A673 (cell line): ENCODE measurements around the gene CASP1. TPM values are rescaled to one million over a fixed set of nuclear protein-coding genes. Genes with fewer than 3 reads are reported as not detected.

ENCODE experiments used
- BruUV-seq: library from RNA; stranded (reverse); fragments of 400-500 nt; replicated peaks from 2 replicates; lab custom pipeline; 2021; lab: Mats Ljungman, UMichigan
- CTCF ChIA-PET: fragments of 300-600 bp; sonication (Branson Sonifier 250); formaldehyde crosslinking; loops from one replicate; lab custom pipeline; 2022; ENCODE audit warnings: antibody characterized with exemption; lab: Charles Lee
- POLR2A ChIA-PET: fragments of 300-600 bp; sonication (Branson Sonifier 250); formaldehyde crosslinking; loops from one replicate; lab custom pipeline; 2022; ENCODE audit warnings: antibody characterized with exemption; ENCODE audit not compliant: low non-redundant PET; lab: Charles Lee
- DNase-seq: peaks from one replicate; pipeline ENCODE4 v3.0.0-alpha.2; 2015; ENCODE audit warnings: low spot score
- H3K27ac ChIP-seq: fragments of 200-600 bp; sonication (generic); 2 replicates; pipeline ENCODE4 v1.5.1; 2016; ENCODE audit warnings: mixed run types, low read depth, mild to moderate bottlenecking, mixed read lengths, antibody characterized with exemption, low read length; ENCODE audit not compliant: poor library complexity, severe bottlenecking
- H3K27me3 ChIP-seq: fragments of 200-600 bp; sonication (generic); replicated peaks from 2 replicates; pipeline ENCODE4 v1.6.1; 2017; ENCODE audit warnings: mixed run types, low read depth, mild to moderate bottlenecking, mixed read lengths, antibody characterized with exemption, low read length; ENCODE audit not compliant: insufficient read depth, poor library complexity
- H3K36me3 ChIP-seq: fragments of 200-600 bp; sonication (generic); 2 replicates; pipeline ENCODE4 v1.6.1; 2016; ENCODE audit warnings: mixed run types, mild to moderate bottlenecking, mixed read lengths, antibody characterized with exemption, low read length; ENCODE audit not compliant: insufficient read depth, poor library complexity, severe bottlenecking
- H3K4me1 ChIP-seq: fragments of 200-600 bp; sonication (generic); 2 replicates; pipeline ENCODE4 v1.6.1; 2017; ENCODE audit warnings: mixed run types, mild to moderate bottlenecking, mixed read lengths, antibody characterized with exemption, low read length; ENCODE audit not compliant: insufficient read depth, poor library complexity, severe bottlenecking
- H3K4me3 ChIP-seq: fragments of 200-600 bp; sonication (generic); 2 replicates; pipeline ENCODE4 v1.5.1; 2016; ENCODE audit warnings: low read depth, mixed run types, mild to moderate bottlenecking, mixed read lengths, low read length; ENCODE audit not compliant: poor library complexity, severe bottlenecking
- H3K9me3 ChIP-seq: fragments of 200-600 bp; sonication (generic); 2 replicates; pipeline ENCODE4 v1.6.1; 2016; ENCODE audit warnings: mixed run types, low read depth, mild to moderate bottlenecking, mixed read lengths, antibody characterized with exemption, low read length; ENCODE audit not compliant: poor library complexity, severe bottlenecking
- EZH2 ChIP-seq: fragments of 200-600 bp; sonication (generic); IDR thresholded peaks from 2 replicates; pipeline ENCODE4 v1.6.1; 2017; ENCODE audit warnings: borderline replicate concordance, low read depth, mild to moderate bottlenecking, mixed read lengths, antibody characterized with exemption, low read length; ENCODE audit not compliant: poor library complexity, severe bottlenecking
- intact Hi-C: fragments of 100-400 bp; cut with micrococcal nuclease; formaldehyde crosslinking; loops from one replicate; pipeline ENCODE4 v1.10.0; 2022; ENCODE audit not compliant: unreplicated experiment
- total RNA-seq: library from RNA; stranded (reverse); gene quantifications from 2 replicates; pipeline ENCODE4 v1.2.3, GENCODE V29; 2021
- TF ChIP-seq, protein P1 (sequence below): fragments of 300-800, 200-600 bp; sonication (generic); conservative IDR thresholded peaks from 2 replicates; pipeline ENCODE4 v1.5.1; 2017; ENCODE audit warnings: low read depth, mild to moderate bottlenecking, antibody characterized with exemption, low read length, moderate library complexity, mixed read lengths

CASP1 gene
- total RNA-seq, 1 experiment from 2014 or later, result 9.3 TPM

DNA sequence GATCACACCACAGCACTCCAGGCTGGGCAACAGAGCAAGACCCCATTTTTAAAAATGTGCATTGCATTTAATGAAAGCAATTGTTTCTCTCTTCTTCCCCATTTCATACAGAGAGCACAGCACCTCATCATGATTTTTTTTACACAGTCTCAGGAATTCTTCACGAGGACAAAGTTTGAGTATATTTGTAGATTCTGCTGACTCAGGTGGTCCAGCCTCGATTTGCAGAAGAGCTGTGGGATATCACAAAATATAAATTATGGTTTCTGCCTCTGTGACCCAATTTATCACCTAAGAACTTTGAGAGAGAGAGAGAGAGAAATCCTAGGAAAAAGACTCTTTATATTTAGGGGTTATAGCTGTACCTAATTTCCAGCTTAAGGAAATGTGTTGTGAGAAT is 31.8 kb downstream of the CASP1 start:
- ChIA-PET POLR2A (no interaction called here), CTCF (no interaction called here)

DNA sequence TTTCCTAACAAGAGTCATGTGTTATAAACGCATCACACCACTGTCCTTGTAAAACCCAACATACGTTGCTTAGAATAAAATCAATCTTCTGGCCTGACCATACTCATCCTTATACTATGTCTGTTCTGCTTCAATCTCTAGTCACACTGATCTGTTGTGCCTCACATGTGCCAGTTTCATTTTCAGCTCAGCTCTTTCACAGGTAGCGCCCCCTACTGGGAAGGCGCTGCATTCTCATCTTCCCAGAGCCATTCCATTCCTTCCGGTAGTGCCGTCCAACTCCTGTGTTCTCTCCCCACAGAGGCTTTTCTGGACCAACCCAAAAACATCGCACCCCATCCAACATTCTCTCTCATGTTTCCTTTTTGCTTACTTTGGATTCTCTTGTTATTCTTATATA is 34.1 kb downstream of the CASP1 start:
- H3K9me3 ChIP-seq, result no peaks in the 10 kb centered on the region
- no peak overlapping the region for H3K4me3 ChIP-seq
- H3K27ac ChIP-seq, result no peak overlapping the region
- DNase-seq, result peak; percentile 40
- no peaks in the 10 kb centered on the region for H3K4me1 ChIP-seq
- CTCF ChIA-PET, result no interaction called here
- intact Hi-C loops, result no loop called here
- H3K36me3 ChIP-seq, result no peaks in the 10 kb centered on the region
- TF ChIP-seq, protein P1, sequence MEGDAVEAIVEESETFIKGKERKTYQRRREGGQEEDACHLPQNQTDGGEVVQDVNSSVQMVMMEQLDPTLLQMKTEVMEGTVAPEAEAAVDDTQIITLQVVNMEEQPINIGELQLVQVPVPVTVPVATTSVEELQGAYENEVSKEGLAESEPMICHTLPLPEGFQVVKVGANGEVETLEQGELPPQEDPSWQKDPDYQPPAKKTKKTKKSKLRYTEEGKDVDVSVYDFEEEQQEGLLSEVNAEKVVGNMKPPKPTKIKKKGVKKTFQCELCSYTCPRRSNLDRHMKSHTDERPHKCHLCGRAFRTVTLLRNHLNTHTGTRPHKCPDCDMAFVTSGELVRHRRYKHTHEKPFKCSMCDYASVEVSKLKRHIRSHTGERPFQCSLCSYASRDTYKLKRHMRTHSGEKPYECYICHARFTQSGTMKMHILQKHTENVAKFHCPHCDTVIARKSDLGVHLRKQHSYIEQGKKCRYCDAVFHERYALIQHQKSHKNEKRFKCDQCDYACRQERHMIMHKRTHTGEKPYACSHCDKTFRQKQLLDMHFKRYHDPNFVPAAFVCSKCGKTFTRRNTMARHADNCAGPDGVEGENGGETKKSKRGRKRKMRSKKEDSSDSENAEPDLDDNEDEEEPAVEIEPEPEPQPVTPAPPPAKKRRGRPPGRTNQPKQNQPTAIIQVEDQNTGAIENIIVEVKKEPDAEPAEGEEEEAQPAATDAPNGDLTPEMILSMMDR, result peak; percentile 84
- no peak for TF ChIP-seq EZH2
- POLR2A ChIA-PET, result no interaction called here
- H3K27me3 ChIP-seq, result no peaks in the 10 kb centered on the region
- no TSS peak for BruUV-seq

More for the DNA sequence above, 31.8 kb downstream of the CASP1 start:
- no peak for DNase-seq
- no peak overlapping the region for H3K27ac ChIP-seq
- intact Hi-C loops, result no loop called here
- no TSS peak for BruUV-seq
- H3K27me3 ChIP-seq, result no peaks in the 10 kb centered on the region
- no peaks in the 10 kb centered on the region for H3K9me3 ChIP-seq
- no peaks in the 10 kb centered on the region for H3K4me1 ChIP-seq
- no peaks in the 10 kb centered on the region for H3K36me3 ChIP-seq
- H3K4me3 ChIP-seq, result no peak overlapping the region
- TF ChIP-seq, protein P1, result no peak
- no peak for TF ChIP-seq EZH2

DNA sequence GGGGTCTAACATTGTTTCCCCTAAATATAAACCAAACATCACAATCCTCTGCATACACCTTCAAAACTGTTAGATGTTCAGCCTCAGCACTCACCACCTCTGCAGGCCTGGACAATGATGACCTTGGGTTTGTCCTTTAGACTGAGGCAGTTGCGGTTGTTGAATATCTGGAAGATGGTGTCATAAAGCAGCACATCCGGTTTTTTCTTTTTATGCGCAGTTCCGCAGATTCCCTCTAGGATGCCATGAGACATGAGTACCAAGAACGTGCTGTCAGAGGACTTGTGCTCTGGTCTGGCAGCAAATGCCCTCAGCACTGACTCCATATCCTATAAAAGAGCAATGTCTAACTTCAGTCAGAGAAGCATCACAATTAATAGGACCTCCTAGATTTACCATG is 34.8 kb downstream of the CASP1 start:
- Histone ChIP-seq H3K4me1 (no peaks in the 10 kb centered on the region), H3K27me3 (no peaks in the 10 kb centered on the region), H3K36me3 (no peaks in the 10 kb centered on the region), H3K4me3 (no peak overlapping the region), H3K27ac (no peak overlapping the region), H3K9me3 (no peaks in the 10 kb centered on the region)
- DNase-seq, result peak; percentile 52
- no peak for TF ChIP-seq EZH2
- TF ChIP-seq, protein P1, result no peak
- BruUV-seq, result no TSS peak
- CTCF ChIA-PET, result no interaction called here
- POLR2A ChIA-PET, result no interaction called here
- intact Hi-C loops, result no loop called here
